HG02970 (cell line): Measurements from ENCODE around the gene ITSN1.
"Not testable (repeated sequence)": the region's sequence is repeated elsewhere in the genome, so short reads cannot be mapped to it uniquely, and the experiment has no call there.

Source experiments
- ATAC-seq: cut with Tn5 transposase; IDR thresholded peaks from one replicate; pipeline ENCODE4 v1.9.1; 2021; ENCODE audit warnings: mild to moderate bottlenecking, moderate library complexity, moderate number of reproducible peaks; ENCODE audit not compliant: unreplicated experiment, low FRiP score

Gene ITSN1

DNA sequence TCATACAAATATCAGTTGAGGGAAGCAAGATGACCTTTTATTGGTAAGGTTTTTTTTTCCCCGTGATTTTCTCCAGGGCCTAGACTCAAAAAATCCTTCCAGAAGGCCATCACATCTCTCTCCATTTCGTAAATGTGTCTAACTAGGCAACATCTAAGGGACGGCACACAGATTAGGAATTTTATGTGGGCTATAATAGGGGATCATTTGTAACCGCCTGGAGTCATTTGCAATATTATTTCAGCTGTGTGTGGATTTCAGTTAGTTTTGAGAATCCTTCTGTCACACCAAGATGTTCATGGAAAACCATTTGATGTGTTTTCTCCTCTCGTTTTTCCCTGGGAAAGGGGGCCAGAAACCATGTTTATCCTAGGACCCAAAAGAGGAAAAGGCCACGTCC lies 210.2 kb downstream of the ITSN1 start:
- no peak for ATAC-seq

GRCh38 chr21:33854604-33855003 lies 212.3 kb downstream of the ITSN1 start:
- no peak for ATAC-seq

GRCh38 chr21:33855190-33855589 lies 212.9 kb downstream of the ITSN1 start:
- ATAC-seq, result no peak

DNA sequence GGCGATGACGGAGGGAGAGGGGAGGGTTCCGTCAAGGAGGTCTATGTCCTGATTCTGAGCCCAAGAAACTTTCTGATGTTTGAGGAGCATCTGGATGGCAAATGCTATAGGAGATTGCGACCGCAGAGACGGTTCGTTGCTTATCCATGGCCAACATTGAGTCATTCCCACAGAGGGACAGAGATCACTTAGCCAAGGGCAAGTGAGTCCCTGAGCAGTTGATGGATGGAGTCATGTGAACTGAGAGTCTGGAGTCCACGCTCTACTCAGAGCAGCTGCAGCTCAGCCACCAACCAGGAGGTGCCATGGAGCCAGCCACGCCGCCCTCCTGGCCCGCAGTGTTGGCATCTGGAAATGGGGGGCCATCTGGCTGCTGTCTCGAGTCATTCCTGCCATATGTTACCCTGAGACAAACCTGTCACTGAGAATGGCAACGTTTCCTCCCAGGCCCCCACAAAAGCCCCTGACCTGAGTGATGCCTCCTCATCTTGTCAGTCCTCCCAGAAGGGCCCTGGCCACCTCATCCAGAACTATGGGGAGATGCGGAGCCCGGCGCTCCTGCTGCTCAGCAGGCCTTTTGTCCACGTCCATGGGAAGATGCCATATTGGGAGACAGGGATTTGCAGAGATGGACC lies 214.7 kb downstream of the ITSN1 start:
- ATAC-seq, result no peak

GRCh38 chr21:33857846-33858666 lies 215.8 kb downstream of the ITSN1 start:
- no peak for ATAC-seq

GRCh38 chr21:33858667-33859372 lies 216.5 kb downstream of the ITSN1 start:
- ATAC-seq, result no peak

GRCh38 chr21:33859373-33860102 lies 217.2 kb downstream of the ITSN1 start:
- ATAC-seq, result no peak

DNA sequence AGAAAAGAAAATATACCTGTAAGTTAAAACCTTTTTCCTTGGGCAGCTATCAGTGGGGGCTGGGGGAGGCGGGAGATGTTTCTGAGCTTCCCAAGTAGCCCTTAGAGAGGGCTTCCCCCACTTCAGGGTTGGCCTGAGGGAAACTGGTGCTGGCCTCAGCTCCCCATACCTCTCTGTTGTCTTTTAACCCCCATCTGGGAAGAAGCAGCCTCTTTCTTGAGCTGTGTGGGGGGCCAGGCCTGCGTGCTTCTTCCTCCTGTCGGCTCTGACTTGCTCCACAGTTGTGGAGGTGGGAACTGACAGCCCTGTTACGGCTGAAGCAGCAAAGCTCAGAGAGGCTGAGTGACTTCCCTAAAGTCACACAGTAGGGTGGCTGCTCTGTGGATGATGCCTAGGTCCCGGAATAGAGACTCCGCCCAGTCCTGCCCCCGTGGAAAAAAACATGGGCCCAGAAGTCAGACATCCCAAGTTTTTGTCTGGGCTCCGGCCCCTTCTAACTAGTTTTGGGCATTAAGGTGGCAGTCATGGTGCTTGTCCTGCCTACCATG lies 218.1 kb downstream of the ITSN1 start:
- no peak for ATAC-seq

DNA sequence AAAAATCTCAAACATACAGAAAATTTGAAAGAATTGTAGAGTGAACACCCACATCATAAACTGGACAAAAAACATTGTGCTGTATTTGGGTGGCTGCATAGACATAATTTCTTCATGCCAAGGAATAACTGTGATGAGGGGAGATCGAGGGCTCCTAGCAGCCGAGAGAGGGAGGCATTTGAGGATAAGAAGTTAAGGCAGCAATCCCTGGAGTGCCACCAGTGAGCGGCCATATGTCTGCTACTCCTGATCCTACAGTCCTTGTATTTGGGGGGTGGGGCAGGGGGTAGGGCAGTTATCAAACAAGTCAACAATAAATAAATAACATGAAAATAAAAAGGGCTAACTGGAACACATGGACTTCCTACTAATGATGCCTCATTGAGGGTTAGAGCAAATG lies 218.8 kb downstream of the ITSN1 start:
- ATAC-seq, result no peak

DNA sequence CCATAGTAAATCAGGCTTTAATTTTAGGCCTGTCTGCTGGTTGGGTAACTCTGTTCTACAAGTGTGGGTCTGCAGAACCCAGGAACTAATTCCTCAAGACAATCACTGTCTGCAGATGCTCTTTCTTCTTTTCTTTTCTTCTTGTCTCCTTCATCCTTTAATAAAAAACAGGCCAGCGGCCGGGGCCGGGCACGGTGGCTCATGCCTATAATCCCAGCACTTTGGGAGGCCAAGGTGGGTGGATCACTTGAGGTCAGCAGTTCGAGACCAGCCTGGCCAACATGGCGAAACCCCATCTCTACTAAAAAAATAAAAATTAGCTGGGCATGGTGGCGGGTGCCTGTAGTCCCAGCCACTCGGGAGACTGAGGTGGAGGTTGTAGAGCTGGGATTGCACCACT lies 220.9 kb downstream of the ITSN1 start:
- not testable (repeated sequence) for ATAC-seq

DNA sequence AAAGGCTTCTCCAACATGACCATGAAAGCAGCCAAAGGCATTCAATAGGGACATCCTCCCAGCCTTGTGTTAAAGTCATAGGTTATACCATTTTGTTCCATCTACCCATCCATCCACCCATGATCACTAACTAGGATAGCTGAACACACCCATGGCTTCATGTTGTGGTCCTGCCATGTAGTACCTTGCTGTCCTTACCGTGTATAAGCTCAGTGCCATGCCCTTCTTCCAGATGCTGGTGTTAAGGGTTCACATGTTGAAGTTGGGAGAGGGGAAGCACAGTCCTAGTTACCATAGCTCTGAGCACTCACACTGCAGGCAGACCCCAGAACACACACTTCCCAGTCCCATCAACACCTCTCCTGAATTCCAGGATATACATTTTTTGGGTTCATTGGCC lies 221.8 kb downstream of the ITSN1 start:
- no peak for ATAC-seq

DNA sequence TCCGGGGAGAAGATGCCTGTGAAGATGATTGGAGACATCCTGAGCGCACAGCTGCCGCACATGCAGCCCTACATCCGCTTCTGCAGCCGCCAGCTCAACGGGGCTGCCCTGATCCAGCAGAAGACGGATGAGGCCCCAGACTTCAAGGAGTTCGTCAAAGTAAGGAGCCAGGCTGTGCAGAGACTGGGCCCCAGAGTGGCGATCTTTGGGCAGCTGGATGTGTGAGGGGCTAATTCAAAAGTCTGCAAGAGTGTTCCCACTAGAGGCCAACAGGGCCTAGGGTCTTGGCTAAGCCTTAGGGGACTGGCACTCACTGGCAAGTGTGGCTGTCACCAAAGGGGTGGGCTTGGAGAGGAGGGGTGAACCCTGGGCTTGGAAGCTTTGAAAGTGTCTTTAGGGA lies 222.9 kb downstream of the ITSN1 start:
- no peak for ATAC-seq

DNA sequence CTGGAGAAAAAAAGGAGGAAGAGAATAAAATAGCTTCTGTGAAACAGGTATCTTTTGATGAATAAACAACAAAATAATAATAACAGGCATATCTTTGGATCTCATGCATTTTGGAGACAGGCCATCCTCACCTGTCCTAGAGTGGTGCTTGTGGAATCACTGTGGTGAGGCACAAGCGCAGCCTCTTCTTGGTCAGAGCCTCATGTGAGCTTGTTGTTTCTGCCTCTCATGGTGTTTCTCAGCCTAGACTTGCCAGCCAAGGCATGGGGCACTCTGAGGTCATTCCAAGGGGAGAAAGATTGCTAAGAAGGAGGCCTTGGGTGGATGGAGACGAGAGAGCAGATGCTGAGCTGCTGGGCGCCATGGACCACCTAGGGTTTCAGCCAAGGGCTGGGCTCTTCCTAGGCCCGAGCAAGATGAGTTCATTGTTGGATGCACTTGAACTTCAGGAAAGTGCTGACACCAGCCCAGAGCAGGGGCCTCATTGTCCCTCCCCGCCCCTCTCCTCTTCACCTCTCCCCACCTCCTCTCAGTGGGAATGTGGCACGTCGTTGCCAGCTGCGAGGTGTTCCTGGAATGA lies 223.8 kb downstream of the ITSN1 start:
- no peak for ATAC-seq

DNA sequence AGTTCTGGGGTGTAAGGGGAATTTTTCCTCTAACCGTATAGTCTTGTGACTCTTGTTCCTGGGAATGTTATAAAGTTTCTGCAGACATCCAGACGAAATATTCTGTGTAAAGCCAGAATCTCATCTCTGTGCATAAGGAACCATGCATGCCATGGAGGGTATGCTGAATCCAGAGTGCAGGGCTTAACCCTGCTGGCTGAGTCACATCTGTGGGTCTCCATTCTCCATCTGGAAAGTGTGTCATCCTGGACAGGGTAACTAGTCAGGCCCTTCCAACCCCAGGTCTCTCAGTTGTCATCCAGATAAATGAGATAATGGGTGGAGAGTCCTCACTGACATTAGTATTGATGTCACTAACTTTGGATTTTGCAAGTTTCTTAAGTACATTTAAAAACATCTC lies 224.5 kb downstream of the ITSN1 start:
- ATAC-seq, result no peak

DNA sequence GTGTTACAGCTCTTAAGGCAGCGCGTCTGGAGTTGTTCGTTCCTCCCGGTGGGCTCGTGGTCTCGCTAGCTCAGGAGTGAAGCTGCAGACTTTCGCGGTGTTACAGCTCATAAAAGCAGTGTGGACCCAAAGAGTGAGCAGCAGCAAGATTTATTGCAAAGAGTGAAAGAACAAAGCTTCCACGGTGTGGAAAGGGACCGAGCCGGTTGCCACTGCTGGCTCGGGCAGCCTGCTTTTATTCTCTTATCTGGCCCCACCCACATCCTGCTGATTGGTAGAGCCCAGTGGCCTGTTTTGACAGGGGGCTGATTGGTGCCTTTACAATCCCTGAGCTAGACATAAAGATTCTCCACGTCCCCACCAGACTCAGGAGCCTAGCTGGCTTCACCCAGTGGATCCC lies 225.6 kb downstream of the ITSN1 start:
- ATAC-seq, result not testable (repeated sequence)

- no peak for ATAC-seq
Observed at GRCh38 chr21:33869873-33870272, 227.6 kb downstream of the ITSN1 start.

DNA sequence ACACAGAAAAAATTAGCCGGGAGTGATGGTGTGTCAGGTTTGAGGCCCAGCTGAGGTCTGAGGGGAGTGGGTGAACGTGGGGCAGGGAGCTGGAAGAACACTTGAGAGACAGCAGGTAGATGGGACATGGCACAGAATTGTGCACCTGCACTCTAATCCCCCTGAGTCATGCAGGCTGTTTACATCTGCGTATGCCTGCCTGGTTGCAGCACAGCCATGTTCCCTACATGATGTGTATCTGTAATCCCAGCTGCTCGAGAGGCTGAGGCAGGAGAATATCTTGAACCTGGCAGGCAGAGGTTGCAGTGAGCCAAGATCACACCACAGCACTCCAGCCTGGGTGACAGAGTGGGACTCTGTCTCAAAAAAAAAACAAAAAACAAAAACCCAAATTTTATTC lies 228.5 kb downstream of the ITSN1 start:
- ATAC-seq, result no peak

DNA sequence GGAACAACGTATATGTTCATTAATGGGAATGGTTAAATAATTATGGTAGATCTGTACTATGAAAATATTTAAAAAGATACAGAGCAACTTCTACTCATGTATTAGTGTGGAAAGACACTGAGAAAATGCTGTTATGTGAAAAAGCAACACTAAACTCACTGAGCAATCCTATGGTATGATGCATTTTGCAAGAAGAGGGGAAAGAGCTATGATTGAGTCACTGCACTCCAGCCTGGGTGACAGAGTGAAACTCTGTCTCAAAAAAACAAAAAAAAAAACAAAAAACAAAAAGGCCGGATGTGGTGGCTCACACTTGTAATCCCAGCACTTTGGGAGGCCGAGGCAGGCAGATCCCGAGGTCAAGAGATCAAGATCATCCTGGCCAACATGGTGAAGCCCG lies 228.9 kb downstream of the ITSN1 start:
- no peak for ATAC-seq

GRCh38 chr21:33872881-33873515 lies 230.7 kb downstream of the ITSN1 start:
- ATAC-seq, result no peak

GRCh38 chr21:33874161-33874560 lies 231.9 kb downstream of the ITSN1 start:
- ATAC-seq, result no peak
